AG09309 (cell line): ENCODE data around the gene EVA1B.

Experiments used
- DNase-seq: peaks from one replicate; pipeline ENCODE4 v3.0.0-alpha.2; 2010; ENCODE audit warnings: low read depth
- H3K4me3 ChIP-seq: 2 replicates; pipeline ENCODE4 v1.5.1; 2011; ENCODE audit warnings: mild to moderate bottlenecking, low read depth, low read length, moderate library complexity; ENCODE audit not compliant: control insufficient read depth
- CTCF ChIP-seq: IDR thresholded peaks from 2 replicates; pipeline ENCODE4 v1.5.1; 2011; ENCODE audit warnings: mild to moderate bottlenecking, low read depth, low read length, inconsistent platforms; ENCODE audit not compliant: insufficient read depth, control insufficient read depth; ENCODE audit errors: missing control alignments

Gene EVA1B

GRCh38 chr1:36298640-36299039, 24.8 kb downstream of the EVA1B start:
- no peak for DNase-seq
- H3K4me3 ChIP-seq = no peak overlapping the region
- no peak for TF ChIP-seq CTCF

GRCh38 chr1:36297062-36297461, 26.4 kb downstream of the EVA1B start:
- H3K4me3 ChIP-seq = no peak overlapping the region
- no peak for TF ChIP-seq CTCF
- DNase-seq = no peak

GRCh38 chr1:36295390-36295789, 28.1 kb downstream of the EVA1B start:
- TF ChIP-seq CTCF = no peak
- no peak for DNase-seq
- H3K4me3 ChIP-seq = no peak overlapping the region

GRCh38 chr1:36287595-36287994, 35.9 kb downstream of the EVA1B start:
- DNase-seq = no peak
- no peak overlapping the region for H3K4me3 ChIP-seq
- no peak for TF ChIP-seq CTCF

- no peak for TF ChIP-seq CTCF
- H3K4me3 ChIP-seq = no peak overlapping the region
- no peak for DNase-seq
These were observed 36.6 kb downstream of the EVA1B start for GRCh38 chr1:36286802-36287201.

GRCh38 chr1:36285443-36286101, 37.9 kb downstream of the EVA1B start:
- DNase-seq = peak; percentile 71
- TF ChIP-seq CTCF = peak; percentile 68
- H3K4me3 ChIP-seq = no peak overlapping the region

- no peak overlapping the region for H3K4me3 ChIP-seq
- DNase-seq = no peak
- no peak for TF ChIP-seq CTCF
These were observed 38.9 kb downstream of the EVA1B start for GRCh38 chr1:36284517-36284916.
